Occipital lobe (tissue), 2 donors: ENCODE results near the gene NEO1. TPM values are rescaled to one million over a fixed set of nuclear protein-coding genes. Genes with fewer than 3 reads are reported as not detected.
"Not testable (repeated sequence)": the region's sequence is repeated elsewhere in the genome, so short reads cannot be mapped to it uniquely, and the experiment has no call there.

Source experiments
- DNase-seq: peaks from one replicate; lab custom pipeline; 2025; lab: John Stamatoyannopoulos, UW
- total RNA-seq: library from RNA; depleted of rRNA; stranded (reverse); fragments of >200 nt; gene quantifications from one replicate; pipeline ENCODE4 v1.2.3, GENCODE V29; 2014

Gene NEO1
- total RNA-seq, 1 donor from 2014 or later, result 219 TPM

DNA sequence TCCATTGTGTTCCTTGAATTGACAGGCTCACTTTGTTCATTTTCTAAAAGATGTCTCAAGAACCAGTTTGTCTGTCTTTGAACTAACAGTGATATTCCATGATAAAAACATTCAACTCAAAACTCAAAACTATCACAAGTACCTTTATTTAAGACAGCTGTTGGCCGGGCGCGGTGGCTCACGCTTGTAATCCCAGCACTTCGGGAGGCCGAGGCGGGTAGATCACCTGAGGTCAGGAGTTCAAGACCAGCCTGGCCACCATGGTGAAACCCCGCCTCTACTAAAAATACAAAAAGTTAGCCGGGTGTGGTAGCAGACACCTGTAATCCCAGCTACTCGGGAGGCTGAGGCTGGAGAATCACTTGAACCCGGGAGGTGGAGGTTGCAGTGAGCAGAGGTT is 248.0 kb downstream of the NEO1 start:
- DNase-seq, result not testable (repeated sequence)

GRCh38 chr15:73303636-73304035 is 251.4 kb downstream of the NEO1 start:
- DNase-seq, result no peak

DNA sequence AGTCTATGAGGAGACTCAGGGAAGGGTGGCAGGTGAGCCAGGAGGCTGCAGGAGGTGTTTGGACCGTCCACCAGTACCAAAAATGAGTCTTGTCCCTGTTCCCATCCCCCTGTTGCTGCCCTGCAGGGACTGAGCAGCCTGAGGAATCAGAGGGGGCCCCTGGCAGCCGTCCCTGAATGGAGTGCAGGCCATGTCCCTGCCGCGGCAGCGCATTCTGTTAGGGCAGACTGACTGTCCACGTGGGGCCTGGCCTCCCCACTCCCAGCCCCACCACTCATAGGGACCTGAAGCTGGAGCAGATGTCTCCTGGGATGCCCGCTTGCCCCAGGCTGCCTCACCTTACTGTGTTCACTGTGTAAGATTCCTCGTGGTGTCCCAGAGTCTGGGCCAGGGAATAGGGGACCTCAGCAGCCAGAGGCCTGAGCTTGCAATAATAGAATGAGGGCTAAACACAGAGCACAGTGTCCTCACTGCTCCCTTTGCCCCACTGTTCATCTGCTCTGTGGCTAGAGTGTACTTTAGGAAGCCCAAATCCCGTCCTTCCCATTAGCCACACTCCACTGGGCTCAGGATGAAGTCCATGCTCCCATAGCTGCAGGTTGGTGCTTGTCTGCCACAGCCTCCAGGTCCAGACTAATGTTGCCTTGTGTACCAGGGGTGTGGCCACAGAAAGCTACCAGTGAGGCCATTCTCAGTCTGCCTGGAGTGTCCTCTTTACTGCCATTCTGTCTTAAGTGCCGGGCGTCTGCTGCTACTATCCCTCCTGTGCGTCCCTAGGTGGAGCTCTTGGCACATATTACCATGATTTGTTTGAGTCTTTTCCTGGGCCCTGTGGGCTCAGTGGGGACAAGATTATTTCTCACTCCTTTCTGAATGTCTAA is 253.3 kb downstream of the NEO1 start:
- no peak for DNase-seq

DNA sequence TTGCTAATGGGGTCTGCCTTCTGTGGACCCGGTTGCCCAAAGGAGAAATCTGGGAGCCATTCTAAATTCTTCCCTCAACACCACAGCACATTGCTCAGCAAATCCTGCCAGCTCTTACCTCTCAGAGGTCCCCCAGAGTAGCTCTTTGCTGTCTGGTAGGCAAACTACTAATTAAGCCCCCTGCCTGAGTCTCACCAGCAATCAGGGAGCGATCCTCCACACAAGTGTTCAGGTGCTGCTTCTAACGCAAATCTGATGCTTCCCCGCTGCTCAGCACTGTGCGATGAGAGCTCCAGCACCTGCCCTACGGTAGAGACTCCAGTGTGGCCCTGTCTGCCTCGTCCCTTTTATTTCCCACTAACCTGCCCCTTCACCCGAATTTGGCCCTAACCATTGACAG is 256.0 kb downstream of the NEO1 start:
- no peak for DNase-seq

GRCh38 chr15:73313861-73314260 is 261.6 kb downstream of the NEO1 start:
- no peak for DNase-seq

- DNase-seq, result no peak
Observed at GRCh38 chr15:73317651-73318462, 265.6 kb downstream of the NEO1 start.

DNA sequence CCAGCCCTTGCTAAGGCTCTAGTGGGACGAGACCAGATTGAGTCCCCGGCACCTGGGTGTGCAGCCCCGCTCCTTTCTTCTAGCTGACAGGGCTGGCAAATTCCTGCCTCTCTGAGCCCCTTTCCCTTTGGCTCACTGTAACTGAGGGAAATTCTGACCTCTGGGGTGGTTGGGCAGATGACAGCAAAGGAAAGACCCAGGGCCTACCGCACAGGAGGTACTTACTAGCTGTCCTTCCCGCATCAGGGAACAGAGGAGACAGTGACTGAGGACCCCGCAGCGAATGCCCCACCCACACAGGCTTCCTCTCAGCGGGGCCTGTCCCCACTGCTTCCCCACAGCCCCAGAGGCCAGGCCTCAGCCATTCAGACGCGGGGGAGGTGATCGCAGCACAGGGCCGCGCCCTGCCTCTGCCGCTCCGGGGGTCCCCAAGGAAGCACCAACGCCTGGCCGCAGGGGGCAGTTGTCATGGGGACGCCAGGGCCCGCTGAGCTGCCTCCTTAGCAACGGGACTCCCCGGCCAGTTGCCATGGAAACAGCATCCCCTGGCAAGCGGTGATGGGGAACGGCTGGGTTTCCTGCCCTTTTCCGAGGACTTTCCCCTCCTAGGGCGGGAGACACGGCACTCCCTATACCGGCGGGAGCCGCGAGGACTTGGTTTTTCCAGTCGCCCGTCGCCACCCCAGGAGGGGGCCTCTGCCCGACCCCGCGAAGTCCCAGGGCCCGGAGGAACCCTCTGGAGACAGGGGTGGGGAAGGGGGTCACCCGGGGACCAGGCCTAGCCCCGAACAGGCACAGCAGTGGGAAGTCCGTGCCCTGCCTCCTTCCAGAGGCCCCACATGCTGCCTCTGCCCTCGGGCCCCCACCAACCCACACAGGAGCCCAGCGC is 266.4 kb downstream of the NEO1 start:
- DNase-seq, result peak; percentile 18

- no peak for DNase-seq
Observed at GRCh38 chr15:73319460-73320245, 267.4 kb downstream of the NEO1 start.

DNA sequence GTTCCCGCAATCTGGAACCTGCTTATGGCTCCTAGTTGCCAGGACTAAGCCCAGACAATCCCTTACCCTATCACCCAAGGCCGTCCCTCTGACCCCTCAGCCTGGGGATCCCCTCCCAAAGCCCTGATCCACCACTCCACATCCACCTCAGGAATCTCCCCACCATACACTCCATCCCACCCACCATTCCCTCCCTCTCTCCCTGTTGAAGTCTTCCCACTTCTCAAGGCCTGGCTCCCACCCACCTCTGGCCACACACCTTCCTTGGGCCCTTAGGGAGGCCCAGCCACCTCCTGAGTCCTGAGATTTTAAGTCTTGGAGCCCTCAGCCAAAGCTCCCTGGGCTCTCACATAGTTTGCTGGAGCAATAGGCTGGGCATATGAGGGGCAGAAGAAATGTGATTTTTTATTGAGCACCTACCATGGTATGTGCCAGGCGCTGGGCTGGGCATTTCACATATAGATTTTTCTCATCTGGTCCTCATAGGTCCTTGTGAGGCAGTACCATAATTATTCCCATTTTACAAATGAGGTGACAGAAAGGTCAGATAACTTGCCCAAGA is 268.4 kb downstream of the NEO1 start:
- no peak for DNase-seq

DNA sequence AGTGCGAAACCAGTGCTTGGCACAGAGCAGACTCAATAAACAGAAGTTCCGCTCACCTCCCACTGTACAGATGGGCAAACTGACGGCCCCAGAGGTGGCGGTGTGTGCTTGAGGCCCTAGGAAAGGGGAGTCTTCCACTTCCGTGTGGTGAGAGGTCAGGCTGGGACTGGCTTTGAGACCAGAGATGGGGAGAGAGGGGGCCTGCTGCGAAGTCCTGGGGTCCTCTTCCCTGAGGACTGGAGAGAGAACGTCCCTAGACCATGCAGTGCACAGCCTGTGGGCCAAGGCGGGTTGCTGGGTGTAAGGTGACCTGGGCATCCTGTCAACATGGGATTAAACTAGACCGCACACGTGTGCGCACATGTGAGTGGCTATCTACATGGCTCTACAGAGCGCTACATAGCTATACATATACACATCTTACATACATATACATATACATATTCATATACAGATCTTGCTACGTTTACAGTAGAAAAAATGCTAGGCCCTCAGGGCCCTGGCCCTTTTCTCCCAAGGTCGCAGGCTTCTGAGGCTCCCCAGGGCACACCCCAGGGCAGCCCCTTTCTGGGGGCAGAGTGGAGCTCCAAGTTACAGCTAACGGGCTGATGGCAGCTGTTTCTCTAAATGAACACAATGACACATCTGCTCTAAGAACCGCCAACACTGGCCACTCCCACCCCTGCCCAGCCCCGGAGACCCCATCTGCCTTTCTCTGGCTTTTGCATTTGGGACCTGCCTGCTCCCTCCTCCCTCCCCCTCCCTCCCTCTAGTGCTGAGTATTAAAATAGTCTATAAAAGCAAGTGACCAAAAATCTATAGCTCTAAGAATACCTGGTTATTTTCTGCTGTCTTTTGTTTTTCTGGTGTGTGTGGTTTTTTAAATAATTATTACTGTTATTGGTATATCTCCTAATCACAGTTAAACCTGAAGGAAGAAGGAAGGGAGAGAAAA is 269.5 kb downstream of the NEO1 start:
- DNase-seq, result no peak

DNA sequence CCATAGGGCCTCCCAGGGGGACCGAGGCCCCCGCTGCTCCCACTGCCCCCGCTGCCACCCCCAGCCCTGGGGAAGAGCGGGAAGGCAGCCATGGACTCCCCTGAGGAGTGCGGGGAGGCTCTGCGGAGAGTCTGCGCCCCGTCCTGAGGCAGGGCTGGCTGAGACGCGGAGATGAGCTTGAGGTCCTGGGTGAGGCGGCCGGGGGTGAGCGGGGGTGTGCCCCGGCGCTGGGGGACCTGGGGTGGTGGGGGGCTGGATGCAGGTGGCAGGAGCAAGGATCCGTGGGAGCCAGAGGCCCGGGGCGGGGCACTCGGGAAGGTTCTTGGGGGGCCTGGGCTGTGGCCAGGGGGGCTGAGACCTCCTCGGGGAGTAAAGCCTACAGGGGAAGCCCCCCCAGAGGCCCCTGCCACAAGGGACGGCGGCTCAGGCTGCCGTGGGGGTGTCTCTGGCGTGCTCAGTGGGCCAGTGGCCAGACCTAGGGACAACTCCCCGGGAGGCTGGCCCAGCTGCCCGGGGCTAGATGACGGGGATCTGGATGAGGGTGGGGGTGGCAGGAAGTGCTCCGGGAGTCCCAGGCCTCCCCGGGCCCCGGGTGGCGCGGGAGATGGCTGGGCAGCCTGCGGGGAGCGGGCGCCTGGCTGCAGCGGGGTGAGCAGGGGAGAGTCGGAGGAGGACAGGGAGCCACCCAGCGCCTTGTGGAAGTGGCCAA is 270.6 kb downstream of the NEO1 start:
- no peak for DNase-seq

- no peak for DNase-seq
Observed at GRCh38 chr15:73323374-73323955, 271.2 kb downstream of the NEO1 start.

GRCh38 chr15:73323956-73324355 is 271.7 kb downstream of the NEO1 start:
- DNase-seq, result no peak

- no peak for DNase-seq
Observed at GRCh38 chr15:73324496-73325170, 272.4 kb downstream of the NEO1 start.

GRCh38 chr15:73325191-73325861 is 273.1 kb downstream of the NEO1 start:
- DNase-seq, result no peak

- DNase-seq, result no peak
Observed at GRCh38 chr15:73326157-73326556, 273.9 kb downstream of the NEO1 start.
